ENCODE data around the gene CRB3. TPM values are rescaled to one million over a fixed set of nuclear protein-coding genes. Genes with fewer than 3 reads are reported as not detected.

The CRB3 gene
- total and polyA plus RNA-seq, 2 of the 13 experiments (the other 11 are each of a cell fraction or from before 2014, with no cell fraction given), result 10.6 to 25.6 TPM

DNA sequence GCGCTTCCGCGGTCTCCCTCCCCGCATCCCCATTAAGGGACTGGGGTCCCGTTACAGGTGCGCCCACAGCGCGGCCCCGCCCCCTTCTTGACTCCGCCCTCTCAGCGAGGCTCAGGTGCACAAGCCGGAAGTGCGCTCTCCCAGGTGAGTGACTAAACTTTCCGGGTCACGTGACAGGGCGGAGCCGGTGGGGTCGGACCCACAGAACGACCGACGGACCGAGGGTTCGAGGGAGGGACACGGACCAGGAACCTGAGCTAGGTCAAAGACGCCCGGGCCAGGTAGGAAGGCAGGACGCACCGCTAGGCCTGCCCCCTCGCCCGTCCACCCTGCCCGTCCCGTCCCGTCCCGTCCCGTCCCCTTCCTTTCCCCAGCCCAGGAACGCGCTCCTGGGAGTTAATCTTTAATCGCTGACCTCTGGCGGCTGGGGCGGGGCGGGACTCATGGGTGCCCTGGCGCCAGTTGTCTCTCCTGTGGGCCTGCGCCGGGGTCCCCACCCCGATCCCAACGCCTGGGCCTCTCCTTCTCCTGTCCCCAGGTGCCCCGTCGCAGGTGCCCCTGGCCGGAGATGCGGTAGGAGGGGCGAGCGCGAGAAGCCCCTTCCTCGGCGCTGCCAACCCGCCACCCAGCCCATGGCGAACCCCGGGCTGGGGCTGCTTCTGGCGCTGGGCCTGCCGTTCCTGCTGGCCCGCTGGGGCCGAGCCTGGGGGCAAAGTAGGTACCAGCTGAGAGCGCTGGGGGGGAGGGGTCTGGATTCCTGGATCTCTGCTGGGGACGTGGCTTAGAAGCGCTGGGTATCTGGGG lies at the start of gene CRB3 (continued):
- 0 out of 2 replicates have a peak, but pooled peaks have one; percentile 44 for TF ChIP-seq ZNF83 (CRISPR knock-in tag; IDR thresholded peaks at IDR 0.05; ENCODE audit: borderline replicate concordance)
- no peak for TF ChIP-seq SOX6 (IDR thresholded peaks at IDR 0.05)
- peak; percentile 50 for TF ChIP-seq SOX6 (CRISPR knock-in tag; IDR thresholded peaks at IDR 0.05)

DNA sequence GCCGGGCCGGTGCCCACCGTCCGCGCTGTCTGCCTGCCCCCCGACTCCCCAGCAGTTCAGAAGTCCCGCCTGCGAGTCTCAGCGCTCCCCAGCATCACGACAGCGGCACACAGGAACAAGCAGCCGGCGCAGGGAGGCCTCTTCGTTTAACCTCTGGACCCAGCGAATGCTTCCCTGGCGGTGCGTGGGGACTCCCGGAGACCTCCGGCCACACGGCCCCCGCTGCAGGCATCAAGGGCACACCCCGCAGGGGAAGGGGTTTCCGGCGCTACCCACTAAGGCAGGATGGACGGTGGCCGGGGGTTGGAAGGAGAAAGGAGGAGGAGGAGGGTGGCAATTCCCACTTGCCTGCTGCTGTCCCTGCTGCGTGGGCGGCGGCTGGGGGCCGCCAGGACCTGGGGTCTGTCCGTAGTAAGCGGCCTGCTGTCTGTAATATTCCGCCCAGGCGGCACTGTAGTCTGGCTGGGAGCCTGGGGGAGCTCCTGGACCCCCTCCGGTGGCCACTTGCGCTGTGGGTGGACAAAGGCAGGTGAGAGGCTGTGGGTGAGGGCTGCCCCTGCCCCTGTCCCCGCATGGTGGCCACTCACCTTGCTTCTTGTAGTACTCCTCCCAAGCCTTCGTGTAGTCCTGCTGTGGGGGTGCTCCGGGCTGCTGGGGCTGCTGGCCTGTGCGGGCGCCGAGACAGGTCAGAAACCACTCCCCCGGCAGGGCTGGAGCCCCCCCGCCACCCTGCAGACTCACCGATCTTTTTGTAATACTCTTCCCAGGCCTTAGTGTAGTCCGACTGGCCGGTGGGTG lies 49.1 kb upstream of the CRB3 start:
- Histone ChIP-seq H2AFZ (ENCODE audit: low read length) (no peak overlapping the region), H3K27me3 (ENCODE audit: control insufficient read depth in 1 of 2, insufficient read depth in 2 of 2, low read length in 2 of 2) (no peaks in the 10 kb centered on the region), H3K4me1 (ENCODE audit: insufficient read depth, low read length) (no peaks in the 10 kb centered on the region), H3K9ac (ENCODE audit: insufficient read depth, low read depth, low read length) (no peak overlapping the region), H4K20me1 (ENCODE audit: insufficient read depth, low read length) (peaks cover 20% of the 10 kb centered on the region; the same call in 1 of the 2 replicates), H3K9me3 (ENCODE audit: low read length) (no peaks in the 10 kb centered on the region), H3K4me2 (ENCODE audit: low read depth, low read length) (no peak overlapping the region), H3K4me3 (replicated peaks in 1 of 3; ENCODE audit: insufficient read depth in 1 of 3, low read depth in 2 of 3, low read length in 3 of 3) (no peak overlapping the region), H3K27ac (ENCODE audit: extremely low read length, insufficient read depth, low read length) (no peak overlapping the region), H3K79me2 (ENCODE audit: insufficient read depth, low read length) (peaks cover 11% of the 10 kb centered on the region), H3K36me3 (replicated peaks in 1 of 2; ENCODE audit: control insufficient read depth in 1 of 2, insufficient read depth in 2 of 2, low read length in 2 of 2) (peaks cover 30 to 62% of the 10 kb centered on the region in 2 experiments; a peak in 4 of 5 replicates)
- TF ChIP-seq KDM3A (CRISPR knock-in tag; IDR thresholded peaks at IDR 0.05; ENCODE audit: low read depth) (no peak), ZNF724P (CRISPR knock-in tag; IDR thresholded peaks at IDR 0.05; ENCODE audit: borderline replicate concordance) (no peak), ZNF563 (CRISPR knock-in tag; IDR thresholded peaks at IDR 0.05) (no peak), RBM39 (IDR thresholded peaks at IDR 0.05; ENCODE audit: low read depth, low read length, poor library complexity, severe bottlenecking) (peak; percentile 26), RBFOX2 (IDR thresholded peaks at IDR 0.05; ENCODE audit: low read depth, low read length) (peak; percentile 63), RBM22 (optimal IDR thresholded peaks at IDR 0.05; ENCODE audit: low read length) (peak; percentile 41), ZNF33A (CRISPR knock-in tag; IDR thresholded peaks at IDR 0.05; ENCODE audit: borderline replicate concordance) (no peak), PHF20 (CRISPR knock-in tag; IDR thresholded peaks at IDR 0.05) (no peak), AGO2 (optimal IDR thresholded peaks at IDR 0.05; ENCODE audit: low read depth, low read length) (peak; percentile 86), CHD2 (IDR thresholded peaks at IDR 0.05; ENCODE audit: low read depth, low read length) (no peak)
- TF ChIP-seq, protein P1, sequence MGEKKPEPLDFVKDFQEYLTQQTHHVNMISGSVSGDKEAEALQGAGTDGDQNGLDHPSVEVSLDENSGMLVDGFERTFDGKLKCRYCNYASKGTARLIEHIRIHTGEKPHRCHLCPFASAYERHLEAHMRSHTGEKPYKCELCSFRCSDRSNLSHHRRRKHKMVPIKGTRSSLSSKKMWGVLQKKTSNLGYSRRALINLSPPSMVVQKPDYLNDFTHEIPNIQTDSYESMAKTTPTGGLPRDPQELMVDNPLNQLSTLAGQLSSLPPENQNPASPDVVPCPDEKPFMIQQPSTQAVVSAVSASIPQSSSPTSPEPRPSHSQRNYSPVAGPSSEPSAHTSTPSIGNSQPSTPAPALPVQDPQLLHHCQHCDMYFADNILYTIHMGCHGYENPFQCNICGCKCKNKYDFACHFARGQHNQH (CRISPR knock-in tag; IDR thresholded peaks at IDR 0.05), result no peak
- TF ChIP-seq, protein P2, sequence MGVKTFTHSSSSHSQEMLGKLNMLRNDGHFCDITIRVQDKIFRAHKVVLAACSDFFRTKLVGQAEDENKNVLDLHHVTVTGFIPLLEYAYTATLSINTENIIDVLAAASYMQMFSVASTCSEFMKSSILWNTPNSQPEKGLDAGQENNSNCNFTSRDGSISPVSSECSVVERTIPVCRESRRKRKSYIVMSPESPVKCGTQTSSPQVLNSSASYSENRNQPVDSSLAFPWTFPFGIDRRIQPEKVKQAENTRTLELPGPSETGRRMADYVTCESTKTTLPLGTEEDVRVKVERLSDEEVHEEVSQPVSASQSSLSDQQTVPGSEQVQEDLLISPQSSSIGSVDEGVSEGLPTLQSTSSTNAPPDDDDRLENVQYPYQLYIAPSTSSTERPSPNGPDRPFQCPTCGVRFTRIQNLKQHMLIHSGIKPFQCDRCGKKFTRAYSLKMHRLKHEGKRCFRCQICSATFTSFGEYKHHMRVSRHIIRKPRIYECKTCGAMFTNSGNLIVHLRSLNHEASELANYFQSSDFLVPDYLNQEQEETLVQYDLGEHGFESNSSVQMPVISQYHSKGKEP (CRISPR knock-in tag; IDR thresholded peaks at IDR 0.05), result no peak
- no peak for FAIRE-seq
- no peak for DNase-seq (ENCODE audit: low spot score)
- BruUV-seq (replicated peaks), result no TSS peak
- intact Hi-C loops (cut with micrococcal nuclease; ENCODE audit: unreplicated experiment) (no loop called here), in situ Hi-C loops (cut with HindIII; ENCODE audit: extremely low pct_ligation_motif_present, low pct_unique_long_range_greater_than_20kb) (no loop called here)
- ChIA-PET CTCF (ENCODE audit: low intra/inter-chr PET ratio, low total read pairs) (no interaction called here), POLR2A (no interaction called here)
- 98% methylated on average over 34 of the region's 47 CpGs for WGBS (ENCODE audit: low lambda C conversion rate)
- ATAC-seq, result no peak

Data from HepG2 (cell line).